CD4-positive, alpha-beta T cell (primary cell): ENCODE data around the gene CDCA8. TPM values are rescaled to one million over a fixed set of nuclear protein-coding genes. Genes with fewer than 3 reads are reported as not detected.

Source experiments
- ATAC-seq: fragments of 200-7000 bp; cut with Tn5 transposase; one replicate; pipeline ENCODE4 v1.10.0; 2022; ENCODE audit warnings: mild to moderate bottlenecking; ENCODE audit not compliant: poor library complexity
- CTCF ChIA-PET: fragments of 350-600 bp; sonication (Branson Sonifier 250); formaldehyde crosslinking; loops from one replicate; lab custom pipeline; 2021; ENCODE audit warnings: antibody characterized with exemption, inconsistent platforms; lab: Charles Lee
- POLR2A ChIA-PET: fragments of 350-600 bp; sonication (Branson Sonifier 250); formaldehyde crosslinking; loops from one replicate; lab custom pipeline; 2021; ENCODE audit warnings: antibody characterized with exemption, inconsistent platforms; lab: Charles Lee
- DNase-seq, 14 experiments: peaks; one replicate each; pipeline ENCODE4 v3.0.0-alpha.2; 2013 to 2020; ENCODE audit warnings: mixed read lengths in 2 of 14
- H3K27ac ChIP-seq, 2 donors: one replicate each; pipeline versions ENCODE4 v1.5.1 to v1.7.0; 2013; ENCODE audit warnings: low read length in 2 of 2, low read depth in 1 of 2, mild to moderate bottlenecking in 1 of 2
- H3K27me3 ChIP-seq, 2 experiments: 1 replicate in 1 of 2; 2 replicates in 1 of 2; pipeline versions ENCODE4 v1.6.1 to v1.7.0; 2013; ENCODE audit warnings: low read length in 2 of 2, control low read depth in 1 of 2, mild to moderate bottlenecking in 1 of 2, moderate library complexity in 1 of 2; ENCODE audit not compliant: insufficient read depth in 2 of 2, control insufficient read depth in 1 of 2
- H3K36me3 ChIP-seq: one replicate; pipeline ENCODE4 v1.6.1; 2013; ENCODE audit warnings: low read length, control low read depth; ENCODE audit not compliant: insufficient read depth
- H3K4me1 ChIP-seq: one replicate; pipeline ENCODE4 v1.6.1; 2013; ENCODE audit warnings: low read length, control low read depth; ENCODE audit not compliant: insufficient read depth
- H3K4me3 ChIP-seq: one replicate; pipeline ENCODE4 v1.5.1; 2013; ENCODE audit warnings: mild to moderate bottlenecking, low read length, moderate library complexity
- H3K9me3 ChIP-seq, 2 experiments: 1 replicate in 1 of 2; 2 replicates in 1 of 2; pipeline versions ENCODE4 v1.6.1 to v1.7.0; 2013; ENCODE audit warnings: low read length in 2 of 2, mild to moderate bottlenecking in 2 of 2, control low read depth in 1 of 2, moderate library complexity in 1 of 2; ENCODE audit not compliant: control insufficient read depth in 1 of 2, insufficient read depth in 1 of 2
- H3K27ac Mint-ChIP-seq: one replicate; pipeline ENCODE4 v1.8.0; 2020; ENCODE audit warnings: mixed read lengths
- H3K27me3 Mint-ChIP-seq: one replicate; pipeline ENCODE4 v1.8.0; 2021; ENCODE audit warnings: mixed read lengths
- H3K36me3 Mint-ChIP-seq: one replicate; pipeline ENCODE4 v1.8.0; 2021; ENCODE audit warnings: low read depth, mixed read lengths
- H3K4me1 Mint-ChIP-seq: one replicate; pipeline ENCODE4 v1.8.0; 2021; ENCODE audit warnings: low read depth, mixed read lengths
- H3K4me3 Mint-ChIP-seq: one replicate; pipeline ENCODE4 v1.8.0; 2020; ENCODE audit warnings: mild to moderate bottlenecking, mixed read lengths
- H3K9me3 Mint-ChIP-seq: one replicate; pipeline ENCODE4 v1.8.0; 2020; ENCODE audit warnings: mixed read lengths
- CTCF ChIP-seq: fragments of 200-600 bp; IDR thresholded peaks from one replicate; pipeline ENCODE4 v1.8.0; 2022; ENCODE audit warnings: antibody characterized with exemption, mild to moderate bottlenecking
- intact Hi-C, 2 experiments: fragments of 100-400 bp; cut with DNase I in 1 of 2; cut with micrococcal nuclease in 1 of 2; formaldehyde crosslinking; loops; one replicate each; pipeline versions ENCODE4 v1.15.1 to v1.9.0; 2023 to 2025; cut with DNase I, micrococcal nuclease
- total RNA-seq, 174 experiments: library from RNA in 2 of 174; stranded (reverse) in 2 of 174; gene quantifications; one replicate each; pipeline ENCODE4 v1.2.3 and lab custom pipeline; 2021 to 2026

The CDCA8 gene
- total RNA-seq, 2 experiments from 2014 or later = 0.25 to 0.36 TPM

- ChIA-PET POLR2A (no interaction called here), CTCF (no interaction called here)
- intact Hi-C loops = no loop called here
- ATAC-seq = no peak
- H3K27ac ChIP-seq = no peak overlapping the region
- Mint-ChIP-seq H3K27me3 (peaks cover 35% of the 10 kb centered on the region), H3K4me1 (peaks cover 4% of the 10 kb centered on the region), H3K27ac (no peak overlapping the region), H3K4me3 (no peak overlapping the region), H3K36me3 (no peaks in the 10 kb centered on the region), H3K9me3 (no peaks in the 10 kb centered on the region)
- H3K4me1 ChIP-seq = peaks cover 12% of the 10 kb centered on the region
- peaks cover 32 to 68% of the 10 kb centered on the region in 2 experiments for H3K27me3 ChIP-seq
- no peak overlapping the region for H3K4me3 ChIP-seq
- H3K9me3 ChIP-seq = peaks cover 0 to 12% of the 10 kb centered on the region in 2 experiments
- DNase-seq = no peak
- no peaks in the 10 kb centered on the region for H3K36me3 ChIP-seq
- TF ChIP-seq CTCF = no peak
Measured at GRCh38 chr1:37755951-37756560, 63.7 kb downstream of the CDCA8 start.

Other genes with a start within 250 kb of the CDCA8 start
- 100 to 1,000 TPM; 164 to 165 TPM for gene ZC3H12A, start 217.9 kb upstream of the CDCA8 start, total RNA-seq
- 10 to 100 TPM; 39.0 to 41.5 TPM for gene MEAF6, start 177.8 kb upstream of the CDCA8 start, total RNA-seq
- gene SNIP1, start 138.2 kb upstream of the CDCA8 start, total RNA-seq = 10 to 100 TPM; 57.9 to 64.7 TPM
- gene DNALI1, start 135.6 kb upstream of the CDCA8 start, total RNA-seq = not detected
- gene GNL2, start 96.6 kb upstream of the CDCA8 start, total RNA-seq = 10 to 100 TPM; 43.4 to 44.5 TPM
- not detected for gene RSPO1, start 57.6 kb upstream of the CDCA8 start, total RNA-seq
- gene EPHA10, start 72.6 kb downstream of the CDCA8 start, total RNA-seq = not detected
- under 1 TPM; 0.33 to 0.53 TPM for gene MANEAL, start 101.3 kb downstream of the CDCA8 start, total RNA-seq
- 10 to 100 TPM; 10.9 to 13.2 TPM for gene C1orf122, start 115.3 kb downstream of the CDCA8 start, total RNA-seq
- gene YRDC, start 115.7 kb downstream of the CDCA8 start, total RNA-seq = 10 to 100 TPM; 31.1 to 31.2 TPM
- gene MTF1, start 167.1 kb downstream of the CDCA8 start, total RNA-seq = 10 to 100 TPM; 28.1 to 31.2 TPM